Measurements from ENCODE around the gene SETMAR. TPM values are rescaled to one million over a fixed set of nuclear protein-coding genes. Genes with fewer than 3 reads are reported as not detected.

Gene SETMAR
- total and polyA plus RNA-seq, 2 of the 13 experiments (the other 11 are each of a cell fraction or from before 2014, with no cell fraction given), result 7.0 to 16.7 TPM

DNA sequence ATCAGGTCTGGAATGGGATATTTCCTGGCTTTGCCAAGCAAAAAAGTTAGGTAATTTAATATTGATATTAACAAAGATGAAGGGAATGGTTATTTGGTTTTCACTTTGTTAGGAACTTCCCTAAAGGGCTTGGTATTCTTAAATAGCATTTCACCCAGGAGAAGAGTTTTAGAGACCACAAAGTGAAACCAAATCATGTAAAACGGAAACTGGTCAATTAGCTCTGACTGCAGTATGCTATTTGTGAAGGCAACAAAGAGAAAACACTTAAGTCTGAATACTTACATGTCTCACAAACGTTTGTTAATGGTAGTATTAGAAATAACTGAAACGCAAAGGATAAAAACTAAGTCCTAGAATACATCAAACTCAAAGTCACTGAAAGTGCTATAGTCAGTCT is 32.4 kb upstream of the SETMAR start:
- Histone ChIP-seq H3K9me3 (ENCODE audit: low read length) (no peaks in the 10 kb centered on the region), H3K36me3 (replicated peaks in 1 of 2; ENCODE audit: control insufficient read depth in 1 of 2, insufficient read depth in 2 of 2, low read length in 2 of 2) (no peaks in the 10 kb centered on the region), H3K27ac (ENCODE audit: extremely low read length, insufficient read depth, low read length) (no peak overlapping the region), H3K4me3 (replicated peaks in 1 of 3; ENCODE audit: insufficient read depth in 1 of 3, low read depth in 2 of 3, low read length in 3 of 3) (no peak overlapping the region), H3K27me3 (ENCODE audit: control insufficient read depth in 1 of 2, insufficient read depth in 2 of 2, low read length in 2 of 2) (no peaks in the 10 kb centered on the region), H3K79me2 (ENCODE audit: insufficient read depth, low read length) (no peaks in the 10 kb centered on the region), H3K4me2 (ENCODE audit: low read depth, low read length) (no peak overlapping the region), H3K9ac (ENCODE audit: insufficient read depth, low read depth, low read length) (no peak overlapping the region), H3K4me1 (ENCODE audit: insufficient read depth, low read length) (no peaks in the 10 kb centered on the region), H4K20me1 (ENCODE audit: insufficient read depth, low read length) (no peaks in the 10 kb centered on the region), H2AFZ (ENCODE audit: low read length) (no peak overlapping the region)
- ATAC-seq (no peak), DNase-seq (ENCODE audit: low spot score) (no peak), FAIRE-seq (no peak)
- no TSS peak for BruUV-seq (replicated peaks)
- intact Hi-C loops (cut with micrococcal nuclease; ENCODE audit: unreplicated experiment), result loop anchor here (10.0 kb wide), 1 partner anchor 266 kb away; no protein-coding TSS in a partner anchor
- CTCF ChIA-PET (ENCODE audit: low intra/inter-chr PET ratio, low total read pairs), result interaction anchor here (2.4 kb wide), 1 partner anchor 1070 kb away, joined by 10 read pairs; no protein-coding TSS in a partner anchor
- in situ Hi-C loops (cut with HindIII; ENCODE audit: extremely low pct_ligation_motif_present, low pct_unique_long_range_greater_than_20kb), result no loop called here
- TF ChIP-seq ZNF430 (CRISPR knock-in tag; IDR thresholded peaks at IDR 0.05) (no peak), ZBTB21 (CRISPR knock-in tag; IDR thresholded peaks at IDR 0.05) (no peak), RXRA (CRISPR knock-in tag; IDR thresholded peaks at IDR 0.05) (no peak), MAFK (conservative IDR thresholded peaks at IDR 0.05 in 1 of 2, IDR thresholded peaks at IDR 0.05 in 1 of 2; ENCODE audit: low read length in 2 of 2) (no peak), RXRB (CRISPR knock-in tag; IDR thresholded peaks at IDR 0.05; ENCODE audit: borderline replicate concordance) (no peak), SAFB2 (CRISPR knock-in tag; IDR thresholded peaks at IDR 0.05; ENCODE audit: borderline replicate concordance, low read depth) (no peak), ZNF337 (CRISPR knock-in tag; IDR thresholded peaks at IDR 0.05; ENCODE audit: borderline replicate concordance, low read depth) (no peak)
- WGBS (ENCODE audit: low lambda C conversion rate), result 34% methylated on average over 3 of the region's 3 CpGs
- POLR2A ChIA-PET, result no interaction called here

DNA sequence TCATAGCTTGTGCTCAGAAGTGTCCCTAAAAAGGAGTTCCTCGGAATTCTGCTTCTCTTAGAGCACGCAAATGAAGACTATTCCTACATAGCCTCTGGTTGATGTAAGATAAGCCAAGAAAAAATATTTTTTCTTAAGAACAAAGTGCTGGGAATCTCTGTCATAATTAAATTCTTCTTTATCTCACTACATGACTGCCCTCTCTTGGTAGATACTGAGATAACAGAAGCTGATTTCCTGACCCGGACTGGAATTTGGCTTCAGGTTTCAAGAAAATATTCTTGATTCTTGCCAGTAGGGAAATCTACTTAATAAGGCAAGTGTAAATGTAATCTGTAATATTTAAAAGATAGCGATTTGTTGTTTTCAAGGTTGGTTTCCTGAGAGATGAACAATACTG is 31.3 kb upstream of the SETMAR start:
- BruUV-seq (replicated peaks), result no TSS peak
- H3K4me1 ChIP-seq (ENCODE audit: insufficient read depth, low read length), result no peaks in the 10 kb centered on the region
- no peak overlapping the region for H3K9ac ChIP-seq (ENCODE audit: insufficient read depth, low read depth, low read length)
- H3K36me3 ChIP-seq (replicated peaks in 1 of 2; ENCODE audit: control insufficient read depth in 1 of 2, insufficient read depth in 2 of 2, low read length in 2 of 2), result no peaks in the 10 kb centered on the region
- H3K27ac ChIP-seq (ENCODE audit: extremely low read length, insufficient read depth, low read length), result no peak overlapping the region
- intact Hi-C loops (cut with micrococcal nuclease; ENCODE audit: unreplicated experiment), result loop anchor here (1.0 to 10.0 kb wide), 2 partner anchors 267 to 1072 kb away; no protein-coding TSS in a partner anchor
- H3K9me3 ChIP-seq (ENCODE audit: low read length), result no peaks in the 10 kb centered on the region
- no peak overlapping the region for H3K4me3 ChIP-seq (replicated peaks in 1 of 3; ENCODE audit: insufficient read depth in 1 of 3, low read depth in 2 of 3, low read length in 3 of 3)
- CTCF ChIA-PET (ENCODE audit: low intra/inter-chr PET ratio, low total read pairs), result interaction anchor here (2.4 kb wide), 1 partner anchor 1071 kb away, joined by 10 read pairs; no protein-coding TSS in a partner anchor
- 25% methylated on average over 4 of the region's 4 CpGs for WGBS (ENCODE audit: low lambda C conversion rate)
- H3K27me3 ChIP-seq (ENCODE audit: control insufficient read depth in 1 of 2, insufficient read depth in 2 of 2, low read length in 2 of 2), result no peaks in the 10 kb centered on the region
- H3K4me2 ChIP-seq (ENCODE audit: low read depth, low read length), result no peak overlapping the region
- no peaks in the 10 kb centered on the region for H3K79me2 ChIP-seq (ENCODE audit: insufficient read depth, low read length)
- DNase-seq (ENCODE audit: low spot score) (peak; percentile 8), ATAC-seq (peak; percentile 43; the same call in 1 of the 3 replicates), FAIRE-seq (peak; percentile 4)
- no peaks in the 10 kb centered on the region for H4K20me1 ChIP-seq (ENCODE audit: insufficient read depth, low read length)
- in situ Hi-C loops (cut with HindIII; ENCODE audit: extremely low pct_ligation_motif_present, low pct_unique_long_range_greater_than_20kb), result no loop called here
- POLR2A ChIA-PET, result no interaction called here
- H2AFZ ChIP-seq (ENCODE audit: low read length), result no peak overlapping the region
- TF ChIP-seq, protein P1, sequence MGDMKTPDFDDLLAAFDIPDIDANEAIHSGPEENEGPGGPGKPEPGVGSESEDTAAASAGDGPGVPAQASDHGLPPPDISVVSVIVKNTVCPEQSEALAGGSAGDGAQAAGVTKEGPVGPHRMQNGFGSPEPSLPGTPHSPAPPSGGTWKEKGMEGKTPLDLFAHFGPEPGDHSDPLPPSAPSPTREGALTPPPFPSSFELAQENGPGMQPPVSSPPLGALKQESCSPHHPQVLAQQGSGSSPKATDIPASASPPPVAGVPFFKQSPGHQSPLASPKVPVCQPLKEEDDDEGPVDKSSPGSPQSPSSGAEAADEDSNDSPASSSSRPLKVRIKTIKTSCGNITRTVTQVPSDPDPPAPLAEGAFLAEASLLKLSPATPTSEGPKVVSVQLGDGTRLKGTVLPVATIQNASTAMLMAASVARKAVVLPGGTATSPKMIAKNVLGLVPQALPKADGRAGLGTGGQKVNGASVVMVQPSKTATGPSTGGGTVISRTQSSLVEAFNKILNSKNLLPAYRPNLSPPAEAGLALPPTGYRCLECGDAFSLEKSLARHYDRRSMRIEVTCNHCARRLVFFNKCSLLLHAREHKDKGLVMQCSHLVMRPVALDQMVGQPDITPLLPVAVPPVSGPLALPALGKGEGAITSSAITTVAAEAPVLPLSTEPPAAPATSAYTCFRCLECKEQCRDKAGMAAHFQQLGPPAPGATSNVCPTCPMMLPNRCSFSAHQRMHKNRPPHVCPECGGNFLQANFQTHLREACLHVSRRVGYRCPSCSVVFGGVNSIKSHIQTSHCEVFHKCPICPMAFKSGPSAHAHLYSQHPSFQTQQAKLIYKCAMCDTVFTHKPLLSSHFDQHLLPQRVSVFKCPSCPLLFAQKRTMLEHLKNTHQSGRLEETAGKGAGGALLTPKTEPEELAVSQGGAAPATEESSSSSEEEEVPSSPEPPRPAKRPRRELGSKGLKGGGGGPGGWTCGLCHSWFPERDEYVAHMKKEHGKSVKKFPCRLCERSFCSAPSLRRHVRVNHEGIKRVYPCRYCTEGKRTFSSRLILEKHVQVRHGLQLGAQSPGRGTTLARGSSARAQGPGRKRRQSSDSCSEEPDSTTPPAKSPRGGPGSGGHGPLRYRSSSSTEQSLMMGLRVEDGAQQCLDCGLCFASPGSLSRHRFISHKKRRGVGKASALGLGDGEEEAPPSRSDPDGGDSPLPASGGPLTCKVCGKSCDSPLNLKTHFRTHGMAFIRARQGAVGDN (CRISPR knock-in tag; IDR thresholded peaks at IDR 0.05), result no peak
- TF ChIP-seq, protein P2, sequence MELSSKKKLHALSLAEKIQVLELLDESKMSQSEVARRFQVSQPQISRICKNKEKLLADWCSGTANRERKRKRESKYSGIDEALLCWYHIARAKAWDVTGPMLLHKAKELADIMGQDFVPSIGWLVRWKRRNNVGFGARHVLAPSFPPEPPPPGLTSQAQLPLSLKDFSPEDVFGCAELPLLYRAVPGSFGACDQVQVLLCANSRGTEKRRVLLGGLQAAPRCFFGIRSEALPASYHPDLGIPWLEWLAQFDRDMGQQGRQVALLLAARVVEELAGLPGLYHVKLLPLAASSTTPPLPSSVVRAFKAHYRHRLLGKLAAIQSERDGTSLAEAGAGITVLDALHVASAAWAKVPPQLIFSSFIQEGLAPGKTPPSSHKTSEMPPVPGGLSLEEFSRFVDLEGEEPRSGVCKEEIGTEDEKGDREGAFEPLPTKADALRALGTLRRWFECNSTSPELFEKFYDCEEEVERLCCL (CRISPR knock-in tag; IDR thresholded peaks at IDR 0.05; ENCODE audit: borderline replicate concordance), result no peak
- TF ChIP-seq STAG1 (CRISPR knock-in tag; IDR thresholded peaks at IDR 0.05), result peak; percentile 60
- TF ChIP-seq, protein P3, sequence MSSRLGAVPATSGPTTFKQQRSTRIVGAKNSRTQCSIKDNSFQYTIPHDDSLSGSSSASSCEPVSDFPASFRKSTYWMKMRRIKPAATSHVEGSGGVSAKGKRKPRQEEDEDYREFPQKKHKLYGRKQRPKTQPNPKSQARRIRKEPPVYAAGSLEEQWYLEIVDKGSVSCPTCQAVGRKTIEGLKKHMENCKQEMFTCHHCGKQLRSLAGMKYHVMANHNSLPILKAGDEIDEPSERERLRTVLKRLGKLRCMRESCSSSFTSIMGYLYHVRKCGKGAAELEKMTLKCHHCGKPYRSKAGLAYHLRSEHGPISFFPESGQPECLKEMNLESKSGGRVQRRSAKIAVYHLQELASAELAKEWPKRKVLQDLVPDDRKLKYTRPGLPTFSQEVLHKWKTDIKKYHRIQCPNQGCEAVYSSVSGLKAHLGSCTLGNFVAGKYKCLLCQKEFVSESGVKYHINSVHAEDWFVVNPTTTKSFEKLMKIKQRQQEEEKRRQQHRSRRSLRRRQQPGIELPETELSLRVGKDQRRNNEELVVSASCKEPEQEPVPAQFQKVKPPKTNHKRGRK (CRISPR knock-in tag; IDR thresholded peaks at IDR 0.05), result no peak
- no peak for TF ChIP-seq TOPORS (CRISPR knock-in tag; IDR thresholded peaks at IDR 0.05)
